Lower leg skin (tissue), 3 donors: ENCODE data around the gene SIL1.

Experiments used
- CTCF ChIP-seq, 3 donors: fragments of 450-650 bp; IDR thresholded peaks; one replicate each; pipeline ENCODE4 v1.5.1; 2016; ENCODE audit warnings: antibody characterized with exemption in 3 of 3, mild to moderate bottlenecking in 3 of 3, moderate library complexity in 2 of 3
- POLR2A ChIP-seq, 2 donors: fragments of 450-650 bp; IDR thresholded peaks; one replicate each; pipeline ENCODE4 v1.6.1; 2016 to 2017; ENCODE audit warnings: antibody characterized with exemption in 2 of 2, mild to moderate bottlenecking in 1 of 2, moderate library complexity in 1 of 2

GRCh38 chr5:139037732-139038131, 160.4 kb downstream of the SIL1 start:
- TF ChIP-seq POLR2A (IDR thresholded peaks at IDR 0.05) = no peak
- TF ChIP-seq CTCF (IDR thresholded peaks at IDR 0.05) = no peak
